Measurements from ENCODE around the gene AP1M2. TPM values are rescaled to one million over a fixed set of nuclear protein-coding genes. Genes with fewer than 3 reads are reported as not detected.

Gene AP1M2
- total RNA-seq, 1 experiment from 2014 or later, result 127 TPM

GRCh38 chr19:10560154-10560553 lies 27.0 kb downstream of the AP1M2 start:
- H3K9me3 Mint-ChIP-seq, result no peaks in the 10 kb centered on the region
- ATAC-seq (no peak), DNase-seq (ENCODE audit: low spot score) (no peak)
- ChIA-PET POLR2A (no interaction called here), CTCF (no interaction called here)
- H3K4me1 Mint-ChIP-seq, result peaks cover 8% of the 10 kb centered on the region
- no peak overlapping the region for H3K4me3 Mint-ChIP-seq
- H3K36me3 Mint-ChIP-seq, result peaks cover 39% of the 10 kb centered on the region
- no peak for TF ChIP-seq CTCF (IDR thresholded peaks at IDR 0.05)
- TF ChIP-seq SP1 (CRISPR knock-in tag; conservative IDR thresholded peaks at IDR 0.05), result no peak
- no peak for TF ChIP-seq HMGA2 (CRISPR knock-in tag; IDR thresholded peaks at IDR 0.05)
- TF ChIP-seq, protein P1, sequence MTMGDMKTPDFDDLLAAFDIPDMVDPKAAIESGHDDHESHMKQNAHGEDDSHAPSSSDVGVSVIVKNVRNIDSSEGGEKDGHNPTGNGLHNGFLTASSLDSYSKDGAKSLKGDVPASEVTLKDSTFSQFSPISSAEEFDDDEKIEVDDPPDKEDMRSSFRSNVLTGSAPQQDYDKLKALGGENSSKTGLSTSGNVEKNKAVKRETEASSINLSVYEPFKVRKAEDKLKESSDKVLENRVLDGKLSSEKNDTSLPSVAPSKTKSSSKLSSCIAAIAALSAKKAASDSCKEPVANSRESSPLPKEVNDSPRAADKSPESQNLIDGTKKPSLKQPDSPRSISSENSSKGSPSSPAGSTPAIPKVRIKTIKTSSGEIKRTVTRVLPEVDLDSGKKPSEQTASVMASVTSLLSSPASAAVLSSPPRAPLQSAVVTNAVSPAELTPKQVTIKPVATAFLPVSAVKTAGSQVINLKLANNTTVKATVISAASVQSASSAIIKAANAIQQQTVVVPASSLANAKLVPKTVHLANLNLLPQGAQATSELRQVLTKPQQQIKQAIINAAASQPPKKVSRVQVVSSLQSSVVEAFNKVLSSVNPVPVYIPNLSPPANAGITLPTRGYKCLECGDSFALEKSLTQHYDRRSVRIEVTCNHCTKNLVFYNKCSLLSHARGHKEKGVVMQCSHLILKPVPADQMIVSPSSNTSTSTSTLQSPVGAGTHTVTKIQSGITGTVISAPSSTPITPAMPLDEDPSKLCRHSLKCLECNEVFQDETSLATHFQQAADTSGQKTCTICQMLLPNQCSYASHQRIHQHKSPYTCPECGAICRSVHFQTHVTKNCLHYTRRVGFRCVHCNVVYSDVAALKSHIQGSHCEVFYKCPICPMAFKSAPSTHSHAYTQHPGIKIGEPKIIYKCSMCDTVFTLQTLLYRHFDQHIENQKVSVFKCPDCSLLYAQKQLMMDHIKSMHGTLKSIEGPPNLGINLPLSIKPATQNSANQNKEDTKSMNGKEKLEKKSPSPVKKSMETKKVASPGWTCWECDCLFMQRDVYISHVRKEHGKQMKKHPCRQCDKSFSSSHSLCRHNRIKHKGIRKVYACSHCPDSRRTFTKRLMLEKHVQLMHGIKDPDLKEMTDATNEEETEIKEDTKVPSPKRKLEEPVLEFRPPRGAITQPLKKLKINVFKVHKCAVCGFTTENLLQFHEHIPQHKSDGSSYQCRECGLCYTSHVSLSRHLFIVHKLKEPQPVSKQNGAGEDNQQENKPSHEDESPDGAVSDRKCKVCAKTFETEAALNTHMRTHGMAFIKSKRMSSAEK (CRISPR knock-in tag; IDR thresholded peaks at IDR 0.05; ENCODE audit: borderline replicate concordance), result no peak
- no peak for TF ChIP-seq FOXJ3 (CRISPR knock-in tag; IDR thresholded peaks at IDR 0.05; ENCODE audit: borderline replicate concordance)
- TF ChIP-seq ZBTB21 (CRISPR knock-in tag; IDR thresholded peaks at IDR 0.05; ENCODE audit: borderline replicate concordance), result no peak
- TF ChIP-seq, protein P2, sequence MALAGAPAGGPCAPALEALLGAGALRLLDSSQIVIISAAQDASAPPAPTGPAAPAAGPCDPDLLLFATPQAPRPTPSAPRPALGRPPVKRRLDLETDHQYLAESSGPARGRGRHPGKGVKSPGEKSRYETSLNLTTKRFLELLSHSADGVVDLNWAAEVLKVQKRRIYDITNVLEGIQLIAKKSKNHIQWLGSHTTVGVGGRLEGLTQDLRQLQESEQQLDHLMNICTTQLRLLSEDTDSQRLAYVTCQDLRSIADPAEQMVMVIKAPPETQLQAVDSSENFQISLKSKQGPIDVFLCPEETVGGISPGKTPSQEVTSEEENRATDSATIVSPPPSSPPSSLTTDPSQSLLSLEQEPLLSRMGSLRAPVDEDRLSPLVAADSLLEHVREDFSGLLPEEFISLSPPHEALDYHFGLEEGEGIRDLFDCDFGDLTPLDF (CRISPR knock-in tag; IDR thresholded peaks at IDR 0.05), result no peak
- TF ChIP-seq ZNF396 (CRISPR knock-in tag; IDR thresholded peaks at IDR 0.05; ENCODE audit: borderline replicate concordance), result no peak
- no peak for TF ChIP-seq NR3C1 (CRISPR knock-in tag; conservative IDR thresholded peaks at IDR 0.05; ENCODE audit: low read depth)
- TF ChIP-seq, protein P3, sequence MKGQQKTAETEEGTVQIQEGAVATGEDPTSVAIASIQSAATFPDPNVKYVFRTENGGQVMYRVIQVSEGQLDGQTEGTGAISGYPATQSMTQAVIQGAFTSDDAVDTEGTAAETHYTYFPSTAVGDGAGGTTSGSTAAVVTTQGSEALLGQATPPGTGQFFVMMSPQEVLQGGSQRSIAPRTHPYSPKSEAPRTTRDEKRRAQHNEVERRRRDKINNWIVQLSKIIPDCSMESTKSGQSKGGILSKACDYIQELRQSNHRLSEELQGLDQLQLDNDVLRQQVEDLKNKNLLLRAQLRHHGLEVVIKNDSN (CRISPR knock-in tag; IDR thresholded peaks at IDR 0.05), result no peak
- no peak for TF ChIP-seq KAT7 (CRISPR knock-in tag; IDR thresholded peaks at IDR 0.05; ENCODE audit: borderline replicate concordance)
- H3K27me3 Mint-ChIP-seq (ENCODE audit: low read depth), result no peaks in the 10 kb centered on the region
- H3K27ac Mint-ChIP-seq, result no peak overlapping the region

GRCh38 chr19:10557603-10558197 lies 29.4 kb downstream of the AP1M2 start:
- ChIA-PET POLR2A (interaction anchor here (0.6 kb wide), 1 partner anchor 110 kb away, joined by 4 read pairs; no protein-coding TSS in a partner anchor), CTCF (interaction anchor here (0.6 to 0.7 kb wide), 2 partner anchors 154 to 314 kb away, joined by 3 to 4 read pairs; partner anchors contain the start of gene CDC37)
- DNase-seq (ENCODE audit: low spot score), result no peak
- ATAC-seq, result no peak
- peaks cover 48% of the 10 kb centered on the region for H3K36me3 Mint-ChIP-seq
- H3K9me3 Mint-ChIP-seq, result no peaks in the 10 kb centered on the region
- no peak overlapping the region for H3K27ac Mint-ChIP-seq
- no peak overlapping the region for H3K4me3 Mint-ChIP-seq
- TF ChIP-seq ZMAT4 (CRISPR knock-in tag; IDR thresholded peaks at IDR 0.05) (no peak), EMX1 (CRISPR knock-in tag; IDR thresholded peaks at IDR 0.05) (no peak), ATF1 (CRISPR knock-in tag; IDR thresholded peaks at IDR 0.05) (no peak), KAT7 (CRISPR knock-in tag; IDR thresholded peaks at IDR 0.05; ENCODE audit: borderline replicate concordance) (no peak), NR2C2 (CRISPR knock-in tag; IDR thresholded peaks at IDR 0.05) (no peak), HMGA2 (CRISPR knock-in tag; IDR thresholded peaks at IDR 0.05) (no peak), SOX15 (CRISPR knock-in tag; IDR thresholded peaks at IDR 0.05) (no peak), TEAD4 (CRISPR knock-in tag; IDR thresholded peaks at IDR 0.05) (no peak), FOXP1 (CRISPR knock-in tag; IDR thresholded peaks at IDR 0.05; ENCODE audit: borderline replicate concordance) (no peak), JUN (CRISPR knock-in tag; IDR thresholded peaks at IDR 0.05) (no peak), ETV6 (CRISPR knock-in tag; IDR thresholded peaks at IDR 0.05) (no peak)
- TF ChIP-seq, protein P4, sequence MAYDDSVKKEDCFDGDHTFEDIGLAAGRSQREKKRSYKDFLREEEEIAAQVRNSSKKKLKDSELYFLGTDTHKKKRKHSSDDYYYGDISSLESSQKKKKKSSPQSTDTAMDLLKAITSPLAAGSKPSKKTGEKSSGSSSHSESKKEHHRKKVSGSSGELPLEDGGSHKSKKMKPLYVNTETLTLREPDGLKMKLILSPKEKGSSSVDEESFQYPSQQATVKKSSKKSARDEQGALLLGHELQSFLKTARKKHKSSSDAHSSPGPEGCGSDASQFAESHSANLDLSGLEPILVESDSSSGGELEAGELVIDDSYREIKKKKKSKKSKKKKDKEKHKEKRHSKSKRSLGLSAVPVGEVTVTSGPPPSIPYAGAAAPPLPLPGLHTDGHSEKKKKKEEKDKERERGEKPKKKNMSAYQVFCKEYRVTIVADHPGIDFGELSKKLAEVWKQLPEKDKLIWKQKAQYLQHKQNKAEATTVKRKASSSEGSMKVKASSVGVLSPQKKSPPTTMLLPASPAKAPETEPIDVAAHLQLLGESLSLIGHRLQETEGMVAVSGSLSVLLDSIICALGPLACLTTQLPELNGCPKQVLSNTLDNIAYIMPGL (CRISPR knock-in tag; IDR thresholded peaks at IDR 0.05), result no peak
- TF ChIP-seq, protein P5, sequence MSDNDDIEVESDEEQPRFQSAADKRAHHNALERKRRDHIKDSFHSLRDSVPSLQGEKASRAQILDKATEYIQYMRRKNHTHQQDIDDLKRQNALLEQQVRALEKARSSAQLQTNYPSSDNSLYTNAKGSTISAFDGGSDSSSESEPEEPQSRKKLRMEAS (CRISPR knock-in tag; IDR thresholded peaks at IDR 0.05), result no peak
- TF ChIP-seq, protein P6, sequence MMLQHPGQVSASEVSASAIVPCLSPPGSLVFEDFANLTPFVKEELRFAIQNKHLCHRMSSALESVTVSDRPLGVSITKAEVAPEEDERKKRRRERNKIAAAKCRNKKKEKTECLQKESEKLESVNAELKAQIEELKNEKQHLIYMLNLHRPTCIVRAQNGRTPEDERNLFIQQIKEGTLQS (CRISPR knock-in tag; conservative IDR thresholded peaks at IDR 0.05), result no peak
- H3K4me1 Mint-ChIP-seq, result no peaks in the 10 kb centered on the region
- no peaks in the 10 kb centered on the region for H3K27me3 Mint-ChIP-seq (ENCODE audit: low read depth)

Data from WTC11 (cell line).